CD4-positive, alpha-beta T cell treated with Interleukin-2 at 100 ng/mL for 4 hours (primary cell): ENCODE data around the gene CNNM2.
"Not testable (repeated sequence)": the region's sequence is repeated elsewhere in the genome, so short reads cannot be mapped to it uniquely, and the experiment has no call there.

Source experiments
- DNase-seq: peaks from one replicate; pipeline ENCODE4 v3.0.0-alpha.2; 2020; ENCODE audit warnings: low spot score

CNNM2 gene

DNA sequence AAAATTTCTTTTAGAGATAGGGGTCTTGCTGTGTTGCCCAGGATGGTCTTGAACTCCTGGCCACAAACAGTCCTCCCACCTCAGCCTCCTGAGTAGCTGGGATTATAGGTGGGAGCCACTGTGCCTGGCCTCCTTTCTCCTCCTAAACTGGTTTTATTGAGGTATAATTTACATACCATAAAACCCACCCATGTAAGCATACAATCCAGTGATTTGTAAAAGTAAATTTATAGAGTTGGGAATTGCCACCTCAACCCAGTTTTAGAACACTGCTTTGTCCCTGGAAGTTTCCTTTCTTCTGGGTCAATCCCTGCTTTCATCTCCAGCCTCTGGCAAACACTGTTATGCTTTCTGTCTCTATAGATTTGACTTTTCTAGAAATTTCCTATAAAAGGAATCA is 49.0 kb downstream of the CNNM2 start:
- DNase-seq: no peak

- DNase-seq: no peak
These were observed 52.7 kb downstream of the CNNM2 start for GRCh38 chr10:102970562-102971340.

- DNase-seq: no peak
These were observed 57.6 kb downstream of the CNNM2 start for GRCh38 chr10:102975483-102976379.

DNA sequence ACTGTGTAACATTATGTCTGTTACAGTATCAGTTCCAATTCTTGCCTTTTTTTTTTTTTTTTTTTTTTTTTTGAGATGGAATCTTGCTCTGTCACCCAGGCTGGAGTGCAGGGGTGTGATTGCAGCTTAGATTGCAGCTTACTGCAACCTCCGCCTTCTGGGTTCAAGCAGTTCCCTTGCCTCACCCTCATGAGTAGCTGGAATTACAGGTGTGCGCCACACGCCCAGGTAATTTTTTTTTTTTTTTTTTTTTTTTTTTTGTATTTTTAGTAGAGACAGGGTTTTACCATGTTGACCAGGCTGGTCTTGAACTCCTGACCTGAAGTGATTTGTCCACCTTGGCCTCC is 58.3 kb downstream of the CNNM2 start:
- DNase-seq: not testable (repeated sequence)

DNA sequence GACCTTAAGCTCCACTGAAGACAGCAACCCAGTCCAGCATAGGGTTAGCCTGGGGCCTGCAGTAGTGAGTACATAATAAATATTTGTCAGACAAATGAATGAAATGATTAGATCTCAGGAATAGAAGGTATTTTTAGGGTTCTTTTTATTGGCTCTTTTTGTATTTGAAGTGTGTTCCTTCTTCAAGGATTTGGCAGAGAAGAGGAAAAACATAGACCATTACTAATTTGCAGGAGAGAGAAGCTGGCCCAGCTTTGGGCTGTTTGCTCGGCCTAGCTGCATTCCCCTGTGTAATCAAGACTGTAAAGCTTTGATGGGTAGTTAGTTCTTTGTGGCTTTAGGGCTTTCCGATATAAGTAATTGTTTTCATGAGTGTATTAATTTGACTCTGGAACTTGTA is 64.2 kb downstream of the CNNM2 start:
- no peak for DNase-seq

GRCh38 chr10:102984086-102984485 is 66.0 kb downstream of the CNNM2 start:
- DNase-seq: no peak

GRCh38 chr10:102985811-102986210 is 67.7 kb downstream of the CNNM2 start:
- no peak for DNase-seq

DNA sequence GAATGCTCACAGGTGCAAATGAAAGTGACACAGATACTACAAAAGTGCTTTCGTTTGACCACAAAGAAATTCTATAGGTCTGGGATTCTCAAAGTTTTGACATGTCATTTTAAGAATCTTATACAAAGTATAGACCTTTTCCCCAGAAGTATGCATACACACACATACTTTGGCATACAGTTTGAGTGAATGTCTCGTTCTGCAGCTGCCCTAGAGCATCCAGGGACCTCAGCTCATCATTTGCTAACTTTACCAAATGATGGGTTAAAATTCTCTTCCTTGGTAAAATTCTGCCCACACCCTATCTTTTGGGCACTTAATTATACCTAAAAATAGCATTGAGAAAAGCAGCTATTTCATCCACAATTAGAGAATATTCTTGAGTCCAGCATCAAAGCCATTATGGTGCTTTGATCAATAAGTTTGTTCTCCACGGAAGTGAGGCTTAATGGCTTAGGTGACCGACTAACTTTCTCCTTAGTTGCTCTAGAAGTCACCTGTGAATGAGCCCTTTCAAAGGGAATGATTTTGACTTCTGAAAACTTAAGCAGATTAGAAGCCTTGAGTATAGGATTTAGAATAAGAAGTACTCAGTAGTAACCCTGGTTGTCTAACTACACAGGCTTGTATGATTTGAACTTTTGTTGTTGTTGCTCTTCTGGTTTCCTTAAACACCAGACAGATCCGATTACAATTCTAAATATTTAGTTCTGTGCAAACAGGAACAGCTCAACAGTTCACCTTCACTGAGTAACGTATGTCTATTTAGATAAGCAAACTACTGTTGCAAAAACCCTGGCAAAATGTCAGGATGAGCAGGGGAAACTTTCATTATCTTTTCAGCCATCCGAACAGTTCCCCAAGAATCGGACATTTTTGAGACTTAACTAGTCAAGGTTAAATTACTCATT is 70.6 kb downstream of the CNNM2 start:
- DNase-seq: no peak

- DNase-seq: no peak
These were observed 76.6 kb downstream of the CNNM2 start for GRCh38 chr10:102994531-102995295.

DNA sequence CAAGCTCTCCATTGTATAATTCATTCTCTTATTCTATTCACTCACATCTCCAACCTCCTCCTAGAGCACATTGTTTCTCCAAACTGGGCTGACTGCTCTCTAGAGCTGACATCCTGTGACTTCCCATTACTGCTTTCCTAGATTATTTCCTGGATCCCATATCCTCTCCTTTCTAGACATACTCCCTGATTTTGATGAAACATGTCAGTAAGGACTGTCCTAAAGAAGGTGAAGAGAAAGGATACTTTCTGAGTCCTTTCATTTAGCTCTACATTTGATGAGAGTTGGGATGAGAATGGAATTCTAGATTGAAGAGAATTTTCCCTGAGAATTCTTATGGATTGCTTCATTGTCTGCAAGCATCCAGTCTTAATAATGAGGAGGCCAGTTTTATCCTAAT is 78.8 kb downstream of the CNNM2 start:
- DNase-seq: no peak

GRCh38 chr10:102997998-102998397 is 79.9 kb downstream of the CNNM2 start:
- DNase-seq: no peak

DNA sequence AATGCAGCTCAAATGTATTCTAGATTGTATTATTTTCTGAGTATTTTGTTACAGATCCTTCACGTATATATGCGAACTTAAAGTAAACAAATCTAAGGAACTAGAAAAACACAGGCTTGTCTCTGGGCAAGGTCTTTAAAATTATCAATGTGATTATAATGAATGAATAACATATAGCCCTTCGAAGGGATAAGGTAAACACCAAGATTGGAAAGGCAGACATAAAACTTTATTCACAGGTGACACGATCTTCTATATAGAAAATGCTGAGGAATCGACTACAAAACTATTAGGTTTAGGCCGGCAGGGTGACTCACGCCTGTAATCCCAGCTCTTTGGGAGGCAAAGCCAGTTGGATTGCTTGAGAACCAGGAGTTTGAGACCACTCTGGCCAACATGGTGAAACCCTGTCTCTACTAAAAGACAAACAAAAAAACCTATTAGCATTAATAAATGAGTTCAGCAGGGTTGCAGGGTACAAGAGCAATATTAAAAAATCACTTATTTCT is 80.4 kb downstream of the CNNM2 start:
- DNase-seq: no peak

DNA sequence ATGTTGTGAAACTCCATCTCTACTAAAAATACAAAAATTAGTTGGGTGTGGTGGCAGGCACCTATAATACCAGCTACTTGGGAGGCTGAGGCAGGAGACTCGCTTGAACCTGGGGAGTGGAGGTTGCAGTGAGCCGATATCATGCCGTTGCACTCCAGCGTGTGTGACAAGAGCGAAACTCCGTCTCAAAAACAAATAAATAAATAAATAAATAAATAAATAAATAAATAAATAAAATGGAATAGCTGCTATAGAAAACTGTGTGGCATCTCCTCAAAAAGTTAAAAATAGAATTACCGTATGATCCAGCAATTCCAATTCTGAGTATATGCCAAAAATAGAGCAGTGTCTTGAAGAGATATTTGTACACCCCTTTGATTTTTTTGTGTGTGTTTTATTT is 82.0 kb downstream of the CNNM2 start:
- DNase-seq: not testable (repeated sequence)

DNA sequence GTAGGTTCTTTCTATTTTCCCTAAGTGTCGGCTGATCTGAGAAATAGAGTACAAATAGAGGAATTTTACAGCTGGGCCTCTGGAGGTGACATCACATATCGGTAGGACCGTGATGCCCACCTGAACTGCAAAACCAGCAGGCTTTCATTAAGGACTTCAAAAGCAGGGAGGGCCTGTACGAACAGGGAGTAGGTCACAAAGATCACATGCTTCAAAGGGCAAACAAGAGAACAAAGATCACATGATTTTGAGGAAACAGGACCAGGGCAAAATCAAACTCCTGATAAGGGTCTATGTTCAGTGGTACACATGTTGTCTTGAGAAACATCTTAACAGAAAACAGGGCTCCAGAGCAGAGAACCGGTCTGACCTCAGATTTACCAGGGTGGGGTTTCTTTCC is 88.9 kb downstream of the CNNM2 start:
- DNase-seq: no peak

DNA sequence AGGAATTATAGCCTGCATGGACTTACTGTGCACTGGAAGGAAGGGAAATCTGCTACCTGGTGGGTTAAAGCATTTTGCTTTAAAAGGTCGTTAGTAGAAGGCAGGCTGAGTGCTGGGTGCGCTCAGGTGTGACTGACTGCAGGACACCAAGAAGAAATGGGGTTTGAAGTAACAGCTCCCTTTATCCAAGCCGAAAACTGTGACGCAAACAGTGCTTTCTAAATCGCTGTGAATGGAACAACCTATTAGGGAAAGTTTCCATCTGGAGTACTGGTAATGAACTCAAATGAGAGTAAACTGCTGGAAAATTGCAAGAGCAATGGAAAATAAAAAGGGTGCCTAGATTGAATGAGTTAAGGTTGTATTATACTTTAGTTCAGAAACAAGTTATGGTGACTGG is 95.3 kb downstream of the CNNM2 start:
- DNase-seq: no peak

- no peak for DNase-seq
These were observed 101.3 kb downstream of the CNNM2 start for GRCh38 chr10:103019425-103019824.

DNA sequence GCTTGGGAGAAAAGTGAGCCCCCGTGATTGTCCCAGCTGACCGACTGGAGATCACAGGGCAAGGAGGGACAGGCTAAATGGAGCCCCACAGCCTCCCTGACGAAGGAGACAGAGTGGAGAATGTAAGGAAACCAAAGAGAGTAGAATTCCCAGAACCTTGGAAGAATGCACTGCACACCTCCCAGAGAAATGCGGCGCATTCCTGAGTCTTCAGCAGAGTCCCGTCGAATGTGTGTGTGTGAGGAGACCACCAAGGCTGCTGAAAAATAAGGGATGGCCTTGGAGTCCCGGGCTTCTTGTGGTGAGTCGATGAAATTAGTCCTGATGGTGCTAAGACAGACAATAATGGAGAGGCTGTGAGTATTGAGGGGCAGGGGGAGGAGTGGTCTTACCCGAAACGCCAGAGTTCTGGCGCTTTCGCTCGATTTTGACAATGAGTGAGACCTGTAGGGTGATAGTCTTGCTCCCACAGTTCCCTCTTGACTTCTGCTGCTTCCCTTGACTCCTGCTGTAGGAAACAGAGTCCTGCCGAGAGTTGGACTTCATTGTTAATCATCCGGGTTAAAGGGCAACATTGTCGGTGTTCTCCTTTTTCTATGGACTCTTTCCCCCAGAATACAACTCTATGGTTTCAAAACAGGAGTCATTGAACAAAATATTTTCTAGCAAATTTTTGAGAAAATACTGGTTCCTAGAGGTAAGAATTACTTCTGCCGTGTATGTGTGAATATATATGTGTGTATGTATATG is 103.2 kb downstream of the CNNM2 start:
- no peak for DNase-seq

DNA sequence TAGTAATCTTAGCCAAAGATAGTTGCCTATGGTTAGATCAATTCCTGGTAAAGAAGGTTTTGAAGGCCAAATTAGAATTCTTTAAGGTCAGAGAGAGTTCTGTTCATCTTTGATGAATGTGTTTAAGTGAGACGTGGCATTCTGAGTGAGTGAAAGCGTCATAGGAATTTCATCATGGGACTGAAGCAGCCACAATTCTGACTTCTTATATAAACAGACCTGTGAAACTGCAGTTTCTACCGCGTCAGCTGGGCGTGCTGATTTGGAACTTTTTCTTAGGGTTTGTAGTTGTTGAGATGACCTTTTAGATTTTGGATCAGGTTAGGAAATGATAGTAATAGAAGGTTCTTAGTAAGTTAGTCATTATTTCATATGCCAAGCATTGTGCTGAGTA is 103.8 kb downstream of the CNNM2 start:
- no peak for DNase-seq

DNA sequence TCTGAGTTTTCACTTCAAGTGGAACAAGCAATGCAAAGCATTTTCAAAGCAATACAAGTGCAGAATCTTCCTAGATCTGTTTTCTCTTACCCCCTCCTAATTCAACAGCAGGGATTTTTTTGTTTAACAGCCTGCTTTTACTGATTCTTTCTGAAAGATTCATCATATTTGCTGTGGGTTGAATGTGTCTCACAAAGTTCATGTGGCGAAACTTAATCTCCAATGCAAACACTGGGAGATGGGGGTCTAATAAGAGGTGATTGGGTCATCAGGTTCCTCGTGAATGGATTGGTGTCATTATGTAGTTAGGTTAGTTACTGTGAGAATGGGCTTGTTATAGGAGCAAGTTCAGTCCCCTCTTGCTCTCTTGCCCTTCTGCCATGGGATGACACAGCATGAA is 107.6 kb downstream of the CNNM2 start:
- DNase-seq: no peak

GRCh38 chr10:103038570-103038969 is 120.5 kb downstream of the CNNM2 start:
- DNase-seq: no peak

DNA sequence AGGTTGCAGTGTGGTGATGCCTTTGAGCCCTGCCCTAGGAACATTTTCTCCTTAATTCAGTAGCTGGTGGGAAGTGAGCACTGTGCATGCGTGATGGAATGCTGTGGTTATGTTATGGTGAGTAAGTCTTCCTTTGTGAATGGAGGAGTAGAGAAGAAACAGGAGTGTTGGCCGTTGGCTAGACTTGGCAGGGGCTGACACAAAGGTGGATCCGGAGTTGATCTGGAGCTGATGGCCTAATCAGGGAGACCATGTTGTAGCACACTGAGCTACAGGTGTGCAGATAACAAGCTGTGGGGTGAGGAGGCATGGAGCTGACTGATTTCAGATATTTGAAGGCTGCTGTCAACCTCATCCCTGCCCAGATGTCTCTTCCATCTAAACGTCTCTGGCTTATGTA is 122.3 kb downstream of the CNNM2 start:
- DNase-seq: no peak
